GM08714 (cell line): ENCODE results near the gene TNKS2.
"Not testable (repeated sequence)": the region's sequence is repeated elsewhere in the genome, so short reads cannot be mapped to it uniquely, and the experiment has no call there.

ENCODE experiments used
- H3K4me3 ChIP-seq: fragments of 200-500 bp; sonication (Bioruptor generic); 2 replicates; pipeline ENCODE4 v1.5.1; 2014; ENCODE audit warnings: mild to moderate bottlenecking, low read length, inconsistent platforms
- ZNF274 ChIP-seq: IDR thresholded peaks from 2 replicates; pipeline ENCODE4 v1.6.1; 2012; ENCODE audit warnings: mild to moderate bottlenecking, low read depth, low read length

The TNKS2 gene

DNA sequence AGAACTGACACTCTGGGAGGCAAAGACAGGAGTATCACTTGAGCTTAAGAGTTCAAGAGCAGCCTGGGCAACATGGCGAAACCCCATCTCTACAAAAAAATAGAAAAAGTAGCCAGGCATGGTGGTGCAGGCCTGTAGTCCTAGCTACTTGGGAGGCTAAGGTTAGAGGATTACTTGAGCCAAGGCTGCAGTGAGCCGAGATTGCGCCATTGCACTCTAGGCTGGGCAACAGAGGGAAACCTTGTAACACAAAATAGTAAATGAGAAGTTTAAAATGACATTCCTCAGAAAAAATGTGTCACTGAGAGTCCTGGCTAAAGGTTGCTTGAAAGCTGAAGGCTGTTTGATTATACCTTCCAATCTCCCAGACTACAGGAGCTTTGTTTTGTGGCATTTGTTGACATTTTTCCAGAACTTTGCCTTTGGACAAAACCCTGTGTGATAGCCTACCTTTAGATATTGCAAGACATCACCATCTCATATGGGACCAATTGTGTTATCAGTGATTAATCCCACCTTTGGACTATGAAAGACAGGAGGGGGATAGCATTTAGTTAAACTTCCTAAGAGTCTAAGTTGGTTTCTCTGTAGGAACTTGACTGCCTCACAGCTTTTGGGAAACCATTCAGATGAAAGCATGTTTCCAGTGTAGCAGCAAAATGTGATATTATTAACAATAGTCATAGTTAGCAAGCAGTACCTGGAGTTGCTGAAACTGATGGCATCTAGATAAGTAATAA is 5.3 kb downstream of the TNKS2 start:
- H3K4me3 ChIP-seq: no peak overlapping the region
- no peak for TF ChIP-seq ZNF274

DNA sequence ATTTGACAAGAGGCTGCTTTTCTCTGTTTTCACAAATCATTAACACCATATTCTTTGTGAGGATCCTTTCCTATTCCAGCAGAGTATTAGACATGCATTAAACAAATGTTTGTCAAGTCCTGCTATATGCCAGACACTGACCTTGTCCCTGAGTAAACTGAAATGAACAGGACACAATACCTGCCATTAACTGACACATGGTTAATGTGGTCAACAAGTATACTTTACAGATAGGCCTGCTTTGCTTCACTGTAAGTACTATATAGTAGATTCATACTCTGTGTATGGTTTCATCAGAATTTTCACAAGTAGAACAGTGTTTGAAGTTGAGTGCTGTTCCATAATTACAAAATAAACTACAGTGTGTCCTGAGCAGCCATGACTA is 5.9 kb downstream of the TNKS2 start:
- H3K4me3 ChIP-seq: no peak overlapping the region
- TF ChIP-seq ZNF274: no peak

DNA sequence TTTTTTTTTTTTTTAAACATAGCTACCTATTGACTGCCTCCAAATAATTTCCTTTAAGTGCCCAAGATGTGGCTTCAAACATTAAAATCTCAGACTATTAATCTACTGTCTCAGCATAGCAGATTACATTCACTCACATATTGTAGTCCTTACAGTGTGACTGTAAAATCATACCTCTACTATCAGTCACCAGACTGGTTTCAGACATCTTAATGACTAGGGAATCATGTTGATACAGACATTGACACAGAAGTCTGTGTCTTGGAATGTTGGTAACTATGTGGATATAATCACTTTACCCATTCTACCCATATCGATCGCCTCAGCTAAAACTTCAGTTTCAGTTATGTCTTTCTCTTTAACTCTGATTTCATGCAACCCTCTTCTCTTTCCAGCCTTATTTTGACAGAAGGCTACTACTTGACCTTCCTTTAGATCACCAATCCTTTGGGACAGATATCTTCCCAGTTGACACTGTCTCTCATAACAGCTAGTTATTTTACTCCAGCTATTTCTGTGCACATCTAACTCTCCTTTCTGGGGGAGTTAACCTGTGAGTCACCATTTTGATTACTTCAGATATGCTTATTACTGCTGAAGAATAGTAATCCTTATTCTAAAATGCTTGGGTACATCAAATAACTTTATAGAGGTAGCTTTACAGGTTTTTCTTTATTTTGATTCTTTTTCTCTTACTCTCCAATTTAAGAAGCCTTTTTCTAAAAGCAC is 7.0 kb downstream of the TNKS2 start:
- TF ChIP-seq ZNF274: no peak
- no peak overlapping the region for H3K4me3 ChIP-seq

DNA sequence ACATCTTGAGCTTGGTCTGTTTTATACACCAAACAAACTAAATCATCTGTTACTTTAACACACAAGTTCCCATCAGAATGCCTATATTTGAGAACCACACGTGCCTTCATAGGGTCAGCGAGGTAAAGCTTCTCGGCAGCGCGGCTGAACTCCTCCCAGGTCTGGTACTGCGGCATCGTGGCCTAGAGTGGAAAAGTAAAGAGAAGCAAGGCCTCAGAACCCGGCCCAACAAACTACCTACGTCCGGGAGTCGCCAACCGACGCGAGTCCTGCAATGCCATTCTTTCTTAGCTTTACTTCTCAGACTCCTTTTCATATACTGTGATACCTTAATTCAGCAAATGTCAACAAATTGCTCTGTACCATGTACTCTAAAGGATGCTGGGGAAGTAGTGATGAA is 9.0 kb downstream of the TNKS2 start:
- not testable (repeated sequence) for H3K4me3 ChIP-seq

DNA sequence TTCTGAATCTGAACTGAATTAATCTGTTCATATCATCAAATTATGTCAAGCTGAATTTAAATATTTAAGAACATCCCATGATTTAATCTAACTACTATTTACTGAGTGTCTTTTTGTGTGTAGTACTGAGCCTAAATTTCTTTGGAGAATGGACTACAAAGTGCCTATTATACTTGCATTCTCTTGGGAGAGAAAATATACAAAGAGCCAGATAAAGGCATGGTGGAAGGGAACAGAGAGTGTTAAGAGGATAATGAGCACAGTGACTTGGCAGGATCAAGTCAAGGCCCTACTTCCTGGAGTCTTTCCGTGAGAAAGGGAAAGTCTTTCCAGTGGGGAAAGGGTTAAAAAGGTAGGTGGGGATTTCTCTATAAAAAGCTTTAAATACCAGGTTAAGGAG is 15.0 kb downstream of the TNKS2 start:
- TF ChIP-seq ZNF274: no peak
- no peak overlapping the region for H3K4me3 ChIP-seq

DNA sequence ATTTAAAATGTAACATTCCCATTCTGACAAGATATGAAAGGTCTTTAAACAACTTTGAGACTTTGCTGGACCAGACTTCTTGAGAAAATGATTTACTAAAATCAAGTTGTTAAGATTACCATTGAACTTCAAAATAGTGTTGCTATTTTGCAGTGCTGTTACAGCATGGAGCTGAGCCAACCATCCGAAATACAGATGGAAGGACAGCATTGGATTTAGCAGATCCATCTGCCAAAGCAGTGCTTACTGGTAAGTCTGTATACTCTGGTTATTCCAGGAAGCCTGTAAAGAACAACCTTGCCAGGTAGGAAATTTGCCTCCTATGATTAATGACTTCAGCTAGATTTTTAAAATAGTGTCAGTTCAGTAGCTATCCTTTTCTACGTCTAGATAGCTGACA is 18.8 kb downstream of the TNKS2 start:
- no peak for TF ChIP-seq ZNF274
- H3K4me3 ChIP-seq: no peak overlapping the region

DNA sequence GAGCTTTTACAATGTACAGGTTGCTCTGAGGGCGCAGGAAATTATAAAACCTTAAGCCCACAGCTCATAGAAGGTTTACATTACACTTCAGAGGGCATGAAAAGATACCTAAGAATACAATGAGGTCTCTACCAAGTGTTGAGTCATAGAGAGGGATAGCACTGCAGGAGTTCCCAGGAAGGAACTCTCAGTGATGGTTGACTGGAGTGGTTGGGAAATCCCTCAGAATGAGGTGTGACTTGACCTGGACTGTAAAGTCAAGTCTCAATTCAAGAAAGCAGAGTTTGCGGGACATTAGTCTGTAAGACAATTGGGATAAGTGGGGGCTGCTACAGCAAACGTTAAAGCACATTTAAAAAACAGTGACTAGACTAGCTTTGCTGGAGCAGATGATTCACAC is 21.9 kb downstream of the TNKS2 start:
- no peak for TF ChIP-seq ZNF274
- no peak overlapping the region for H3K4me3 ChIP-seq

DNA sequence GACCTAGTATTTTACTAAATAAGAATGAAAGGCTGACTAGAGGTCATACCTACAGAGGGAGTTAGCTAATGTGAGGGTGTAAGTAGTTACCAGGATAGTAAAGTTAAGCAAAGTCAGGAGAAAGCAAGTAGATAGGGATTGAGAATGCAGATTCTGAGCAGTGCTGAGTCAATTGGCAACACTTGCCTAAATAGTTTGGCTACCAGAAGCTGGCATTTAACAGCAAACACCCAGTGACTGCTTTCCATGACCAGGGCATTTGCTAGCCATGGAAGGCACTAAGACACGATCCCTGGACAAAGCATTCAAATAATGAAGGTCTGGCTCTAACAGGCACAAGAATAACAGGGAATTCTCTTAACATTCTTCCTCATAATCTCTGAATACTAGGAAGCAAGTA is 25.9 kb downstream of the TNKS2 start:
- no peak for TF ChIP-seq ZNF274

DNA sequence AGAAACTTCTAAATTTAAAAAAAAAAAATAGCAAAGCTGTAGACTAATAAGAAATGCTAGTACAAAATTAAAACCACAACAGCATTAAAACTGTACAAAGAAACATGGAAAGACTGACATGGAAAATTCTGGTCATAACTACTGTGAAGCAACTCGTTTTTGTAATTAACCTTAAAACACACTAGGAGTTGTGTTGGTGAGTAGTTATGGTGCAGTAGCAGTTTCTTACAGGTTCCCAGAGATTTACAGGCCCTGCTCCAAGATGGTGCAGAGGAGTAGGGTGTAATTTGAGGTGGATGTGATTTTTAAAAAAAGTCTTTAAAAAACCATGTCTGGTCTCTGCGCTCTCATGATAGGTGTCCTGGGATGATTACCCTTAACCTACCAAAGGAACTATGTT is 31.0 kb downstream of the TNKS2 start:
- H3K4me3 ChIP-seq: no peak overlapping the region
- TF ChIP-seq ZNF274: no peak

More for the DNA sequence above, 25.9 kb downstream of the TNKS2 start:
- H3K4me3 ChIP-seq: no peak overlapping the region

DNA sequence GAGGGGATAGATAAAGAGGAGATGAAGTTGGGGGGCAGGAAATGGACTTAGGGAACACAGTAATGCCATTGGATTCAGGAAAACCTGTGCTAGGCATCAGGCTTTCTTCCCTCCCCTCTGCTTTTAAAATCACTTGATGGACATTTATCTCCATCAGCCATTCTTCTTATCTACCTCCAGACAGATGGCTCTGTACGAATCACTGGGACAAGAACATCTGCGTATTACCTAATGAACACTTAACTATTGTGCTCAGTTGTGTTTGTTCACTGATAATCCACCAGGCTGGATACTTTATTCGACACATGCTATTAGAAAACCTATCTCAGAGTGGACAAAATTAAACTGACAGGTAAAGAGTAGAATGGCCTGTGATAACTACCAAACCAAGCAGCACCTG is 40.0 kb downstream of the TNKS2 start:
- H3K4me3 ChIP-seq: no peak overlapping the region
- no peak for TF ChIP-seq ZNF274

DNA sequence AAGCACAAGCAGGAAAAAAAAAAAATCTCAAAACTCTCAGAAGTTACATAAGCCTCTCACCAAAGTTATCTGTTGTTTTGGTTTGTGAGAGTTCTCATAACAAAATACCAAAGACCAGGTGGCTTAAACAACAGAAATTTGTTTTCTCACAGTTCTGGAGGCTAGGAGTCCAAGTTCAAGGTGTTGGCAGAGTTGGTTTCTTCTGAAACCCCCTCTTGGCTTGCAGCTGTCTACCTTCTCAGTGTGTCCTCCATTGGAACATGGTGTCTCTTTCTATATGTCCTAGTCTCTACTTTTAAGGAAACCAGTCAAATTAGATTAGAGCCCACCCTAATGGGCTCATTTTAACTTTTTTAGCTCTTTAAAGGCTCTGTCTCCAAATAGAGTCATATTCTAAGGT is 44.9 kb downstream of the TNKS2 start:
- TF ChIP-seq ZNF274: no peak

DNA sequence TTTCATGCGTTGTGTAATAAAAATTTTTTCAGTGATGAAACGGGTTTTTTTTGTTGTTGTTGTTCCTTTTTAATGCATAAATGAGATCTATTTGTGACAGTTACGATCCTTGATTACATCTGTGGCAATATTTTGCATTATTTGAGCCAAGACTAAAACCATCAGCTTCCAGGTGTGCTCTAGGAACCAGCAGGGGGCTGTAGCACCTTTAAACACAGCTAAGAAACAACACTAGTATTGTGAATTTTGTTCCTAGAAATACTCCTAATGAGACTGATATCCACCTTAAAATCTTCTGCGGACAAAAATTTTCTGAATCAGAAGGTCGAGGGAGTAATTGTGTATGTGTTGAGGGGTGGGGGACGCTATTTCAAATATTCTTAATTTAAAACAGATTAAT is 58.4 kb downstream of the TNKS2 start:
- no peak for TF ChIP-seq ZNF274
- no peak overlapping the region for H3K4me3 ChIP-seq

More for the DNA sequence above, 44.9 kb downstream of the TNKS2 start:
- no peak overlapping the region for H3K4me3 ChIP-seq

DNA sequence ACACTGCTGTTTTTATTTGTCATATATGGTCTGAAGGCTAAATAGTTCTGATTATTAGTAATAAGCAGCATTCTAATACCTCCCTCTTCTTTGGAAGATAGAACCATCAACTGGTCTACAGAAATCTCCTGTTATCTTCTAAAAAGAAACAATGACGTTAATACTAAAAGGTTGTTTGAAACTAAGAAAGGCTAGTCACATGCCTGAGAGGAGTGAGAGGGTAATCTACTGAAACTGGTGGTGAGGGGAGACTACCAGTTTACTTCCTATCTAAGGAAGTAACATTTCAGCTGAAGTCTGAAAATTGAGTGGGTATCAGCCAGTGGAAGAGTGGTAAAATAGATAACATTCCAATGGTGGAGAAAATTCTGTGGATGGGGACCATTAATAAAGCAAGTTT is 62.7 kb downstream of the TNKS2 start:
- no peak for TF ChIP-seq ZNF274
- H3K4me3 ChIP-seq: no peak overlapping the region

DNA sequence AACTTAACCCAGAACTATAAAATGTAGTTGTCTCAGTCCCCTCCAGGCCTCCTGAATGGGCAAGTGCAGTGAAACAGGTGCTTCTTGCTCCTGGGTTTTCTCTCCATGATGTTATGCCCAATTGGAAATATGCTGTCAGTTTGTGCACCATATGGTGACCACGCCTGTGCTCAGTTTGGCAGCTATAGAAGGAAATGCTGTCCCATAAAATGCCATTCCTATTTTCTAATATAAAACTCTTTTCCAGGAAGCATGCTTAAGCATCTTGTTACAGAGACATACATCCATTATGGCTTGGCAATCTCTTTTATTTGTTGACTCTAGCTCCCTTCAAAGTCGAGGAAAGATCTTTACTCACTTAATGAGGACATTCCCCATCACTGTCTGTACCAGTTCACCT is 65.9 kb downstream of the TNKS2 start:
- no peak overlapping the region for H3K4me3 ChIP-seq
- TF ChIP-seq ZNF274: no peak

DNA sequence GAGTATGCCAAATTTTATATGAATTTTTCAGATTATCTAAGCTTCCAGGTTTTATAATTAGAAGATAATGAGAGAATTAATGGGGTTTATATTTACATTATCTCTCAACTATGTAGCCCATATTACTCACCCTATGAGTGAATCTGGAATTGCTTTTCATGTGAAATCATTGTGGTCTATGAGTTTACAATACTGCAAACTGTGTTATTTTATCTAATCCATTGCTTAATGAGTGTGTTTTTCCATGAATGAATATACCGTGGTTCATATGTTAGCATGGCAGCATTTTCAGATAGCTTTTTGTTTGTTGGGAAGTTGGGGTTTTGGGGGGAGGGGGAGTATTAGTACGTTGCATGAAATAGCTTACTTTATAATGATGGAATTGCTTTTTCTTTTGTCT is 66.5 kb downstream of the TNKS2 start:
- H3K4me3 ChIP-seq: no peak overlapping the region
- no peak for TF ChIP-seq ZNF274
